Left forelimb (tissue), 1 donor: ENCODE data around the gene TBC1D16.
"Not testable (repeated sequence)": the region's sequence is repeated elsewhere in the genome, so short reads cannot be mapped to it uniquely, and the experiment has no call there.

Source experiments
- DNase-seq: peaks from one replicate; pipeline ENCODE4 v3.0.0-alpha.2; 2018; ENCODE audit warnings: low spot score

The TBC1D16 gene

DNA sequence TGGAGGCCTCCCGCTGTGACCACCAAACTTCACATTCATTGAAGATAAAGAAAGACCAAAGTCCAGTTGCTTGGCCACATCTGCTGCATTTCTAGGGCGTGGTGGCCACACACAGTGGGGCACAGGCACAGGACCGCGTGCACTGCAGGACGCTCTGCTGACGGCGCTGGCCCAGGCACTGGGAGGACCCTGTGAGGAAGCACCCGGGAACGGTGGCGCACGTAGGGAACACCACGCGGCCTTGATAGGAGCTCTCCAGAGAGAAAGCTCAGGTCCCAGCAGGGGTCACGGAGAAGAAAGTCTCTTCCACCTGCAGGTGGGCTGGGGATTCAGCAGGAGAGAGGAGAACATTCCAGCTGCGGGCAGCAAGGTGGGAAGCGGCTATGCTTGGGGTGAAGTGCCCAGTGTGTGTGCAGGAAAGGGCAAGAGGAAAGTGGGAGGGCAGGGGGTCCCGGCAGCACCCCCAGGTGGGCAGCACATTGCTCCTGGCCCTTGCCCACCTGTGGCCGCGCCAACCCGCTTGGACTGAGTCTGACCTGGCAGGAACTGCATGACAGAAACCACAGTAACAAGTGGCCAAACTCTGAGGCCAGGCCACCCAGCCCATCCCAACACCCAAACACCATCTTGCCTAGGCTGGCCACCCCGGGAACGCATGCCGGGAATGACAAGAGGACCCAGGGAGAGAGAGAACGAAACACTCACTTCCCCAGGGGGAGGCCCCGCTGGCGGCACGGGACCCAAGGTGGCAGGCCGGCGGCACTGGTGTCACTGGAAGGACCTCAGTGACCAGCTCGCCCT lies 32.8 kb downstream of the TBC1D16 start:
- DNase-seq = no peak

- no peak for DNase-seq
Measured at GRCh38 chr17:80002070-80002641, 33.5 kb downstream of the TBC1D16 start.

DNA sequence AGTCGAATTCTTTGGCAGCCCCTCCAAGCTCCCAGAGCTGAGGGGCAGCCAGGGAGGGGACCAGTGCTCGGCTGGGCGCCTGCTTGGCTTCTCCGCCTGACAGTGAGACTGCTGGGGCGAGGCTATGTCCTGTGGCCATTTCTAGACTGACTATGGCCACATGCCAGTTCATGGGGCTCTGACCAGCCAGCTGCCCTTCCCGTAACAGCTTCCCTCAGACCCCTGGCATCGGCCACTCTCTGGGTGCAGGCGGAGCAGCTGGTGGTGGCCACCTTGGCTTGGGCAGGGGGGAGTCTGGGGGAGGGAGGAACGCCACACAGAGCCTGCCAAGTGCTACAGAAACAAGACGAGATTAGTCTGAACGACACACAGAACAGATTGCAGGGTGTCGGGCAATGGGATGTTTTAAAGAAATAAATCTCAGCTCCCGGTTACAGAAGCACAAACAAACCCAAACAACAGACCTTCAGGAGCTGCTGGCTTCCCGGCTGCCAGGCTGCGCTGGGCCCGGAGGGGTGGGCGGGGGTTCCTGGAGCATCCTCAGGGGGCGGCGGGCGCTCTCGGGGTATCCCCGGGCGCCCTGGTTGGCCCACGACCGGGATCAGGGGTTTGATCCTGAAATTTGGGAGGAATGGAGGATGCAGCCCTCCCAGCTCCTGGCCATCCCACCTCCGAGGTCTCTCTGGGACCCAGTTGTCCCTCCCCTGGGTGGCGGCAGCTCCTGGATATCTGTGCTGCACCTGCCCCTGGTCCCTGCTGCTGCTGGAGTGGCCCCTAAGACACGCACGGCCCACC lies 34.5 kb downstream of the TBC1D16 start:
- DNase-seq = no peak

DNA sequence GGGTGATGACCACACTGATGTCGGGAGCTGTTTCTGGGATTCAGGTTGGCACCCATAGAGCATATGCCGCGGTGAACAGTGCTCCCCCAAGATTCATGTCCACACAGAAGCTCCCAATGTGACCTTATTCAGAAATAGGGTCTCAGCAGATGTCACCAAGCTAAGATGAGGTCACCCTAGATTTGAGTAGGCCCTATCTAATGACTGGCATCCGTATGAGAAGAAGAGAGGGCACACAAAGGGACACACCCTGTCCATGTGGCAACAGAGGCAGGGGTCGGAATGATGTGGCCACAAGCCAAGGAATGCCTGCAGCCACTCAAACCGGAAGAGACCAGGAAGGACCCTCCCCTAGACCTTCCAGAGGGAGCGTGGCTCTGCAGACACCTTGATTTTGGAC lies 35.5 kb downstream of the TBC1D16 start:
- no peak for DNase-seq

GRCh38 chr17:79997011-79997660 lies 38.5 kb downstream of the TBC1D16 start:
- DNase-seq = no peak

- no peak for DNase-seq
Measured at GRCh38 chr17:79996291-79996690, 39.4 kb downstream of the TBC1D16 start.

DNA sequence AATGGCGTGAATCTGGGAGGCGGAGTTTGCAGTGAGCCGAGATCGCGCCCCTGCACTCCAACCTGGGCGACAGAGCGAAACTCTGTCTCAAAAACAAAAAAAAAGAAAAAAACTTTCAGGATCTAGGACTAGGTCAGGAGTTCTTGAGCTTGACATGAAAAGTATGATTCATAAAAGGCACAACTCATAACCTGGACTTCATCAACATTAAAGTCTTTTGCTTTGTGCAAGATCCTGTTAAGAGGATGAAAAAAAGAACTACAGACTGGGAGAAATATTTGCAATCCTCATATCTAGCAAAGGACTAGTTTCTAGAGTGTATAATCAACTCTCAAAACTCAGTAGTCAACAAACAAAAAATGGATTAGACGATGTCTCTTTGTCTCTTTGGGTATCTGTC lies 40.0 kb downstream of the TBC1D16 start:
- DNase-seq = no peak

GRCh38 chr17:79994602-79995001 lies 41.1 kb downstream of the TBC1D16 start:
- no peak for DNase-seq

- DNase-seq = not testable (repeated sequence)
Measured at GRCh38 chr17:79994228-79994569, 41.5 kb downstream of the TBC1D16 start.

GRCh38 chr17:79993390-79994227 lies 42.1 kb downstream of the TBC1D16 start:
- no peak for DNase-seq

DNA sequence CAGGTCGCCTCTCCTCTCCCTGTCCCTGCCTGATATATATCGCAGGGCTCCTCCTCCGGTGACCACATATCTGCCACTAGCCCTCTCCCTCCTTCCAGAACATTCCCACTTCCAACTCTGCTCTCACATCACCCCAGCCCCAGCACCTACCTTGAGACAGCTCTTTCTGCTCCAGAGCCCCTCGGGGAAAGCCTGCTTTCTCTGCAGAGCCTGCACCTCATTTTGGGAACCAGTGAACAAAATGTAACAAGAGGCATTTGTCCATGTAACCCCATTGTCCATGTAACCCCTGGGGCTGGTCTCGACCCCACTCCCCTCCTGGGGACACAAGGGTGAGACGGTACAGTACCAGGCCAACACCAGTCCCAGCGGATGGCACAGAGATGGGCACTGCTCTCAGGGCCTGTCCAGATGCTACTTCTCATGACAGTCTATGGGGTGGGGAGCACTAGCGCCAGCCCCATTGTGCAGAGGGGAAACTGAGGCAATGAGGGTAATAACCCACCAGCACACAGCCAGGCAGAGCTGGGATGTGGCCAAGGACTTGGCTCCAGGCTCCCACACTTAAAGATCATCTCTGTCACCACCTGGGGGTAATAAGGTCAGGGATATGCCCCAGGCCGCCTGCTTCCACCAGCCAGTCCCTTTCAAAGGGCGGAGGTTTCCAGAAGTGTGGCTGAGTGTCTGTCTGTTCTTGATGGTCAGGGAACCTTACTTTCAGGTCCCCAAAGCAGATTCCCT lies 42.9 kb downstream of the TBC1D16 start:
- DNase-seq = no peak

GRCh38 chr17:79991924-79992648 lies 43.6 kb downstream of the TBC1D16 start:
- DNase-seq = no peak

DNA sequence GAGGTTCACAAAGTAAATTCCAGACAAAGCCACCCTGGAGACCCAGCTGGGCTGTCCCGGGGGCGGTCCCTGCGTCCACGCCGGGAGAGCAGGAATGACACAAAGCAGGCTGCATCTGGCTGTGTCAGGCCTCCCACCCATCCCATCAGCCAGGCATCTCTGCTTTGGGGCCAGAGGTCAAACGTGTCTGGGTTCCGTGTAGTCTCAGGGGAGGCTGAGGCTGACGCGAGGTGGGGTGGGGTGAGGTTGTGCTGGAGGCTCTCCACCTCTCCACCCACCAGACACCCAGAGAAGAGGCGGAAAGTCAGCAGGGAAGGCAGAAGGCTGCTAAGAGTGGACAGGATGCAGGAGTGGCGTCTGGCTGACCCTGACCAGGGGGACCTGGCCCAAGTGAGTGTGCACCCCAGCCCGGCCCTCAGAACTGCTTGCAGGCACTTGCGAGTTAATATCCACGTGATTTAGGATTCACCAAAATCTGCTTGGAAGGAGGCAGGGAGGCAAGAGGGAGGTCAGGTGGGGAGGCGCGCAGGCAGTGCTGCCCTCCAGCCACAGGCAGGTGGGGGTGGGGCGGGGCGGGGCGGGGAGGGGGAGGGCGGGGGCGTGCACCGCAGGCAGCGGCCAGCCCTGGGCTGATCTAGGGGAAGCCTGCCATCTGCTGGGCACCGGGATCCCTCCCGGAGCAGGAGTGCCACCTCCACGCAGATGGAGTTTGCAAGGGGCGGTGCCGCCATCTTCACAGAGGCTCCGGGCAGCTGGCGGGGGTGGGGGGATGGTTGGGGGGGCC lies 44.3 kb downstream of the TBC1D16 start:
- peak; percentile 89 for DNase-seq

GRCh38 chr17:79990704-79991103 lies 45.0 kb downstream of the TBC1D16 start:
- DNase-seq = no peak

DNA sequence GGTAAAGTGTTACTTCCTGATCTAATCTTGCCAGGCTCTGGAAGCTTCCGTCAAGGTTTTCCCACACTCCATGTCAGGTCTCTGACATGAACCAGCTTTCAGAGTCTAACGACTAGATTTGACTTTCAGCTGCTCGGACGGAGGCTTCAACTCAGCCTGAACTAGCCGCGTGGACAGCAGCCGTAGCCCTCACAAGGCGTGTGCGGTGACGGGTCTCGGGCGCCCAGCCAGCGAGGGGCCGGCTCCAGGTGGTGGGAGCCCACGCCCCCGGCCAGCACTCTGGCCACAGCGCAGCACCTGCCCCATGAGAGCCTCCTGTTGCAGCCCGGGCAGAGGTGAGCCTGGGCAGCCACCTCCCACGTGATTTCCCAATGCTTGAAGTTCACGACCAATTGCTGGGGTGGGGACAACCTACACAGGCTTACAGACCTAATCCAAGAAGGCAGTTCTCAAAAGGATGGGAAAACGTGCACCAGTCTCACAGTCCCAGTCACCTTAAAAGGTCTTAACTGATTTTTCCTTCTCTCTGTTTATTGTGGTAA lies 45.5 kb downstream of the TBC1D16 start:
- no peak for DNase-seq

GRCh38 chr17:79989106-79989835 lies 46.4 kb downstream of the TBC1D16 start:
- DNase-seq = no peak

- DNase-seq = no peak
Measured at GRCh38 chr17:79988185-79988971, 47.3 kb downstream of the TBC1D16 start.

- no peak for DNase-seq
Measured at GRCh38 chr17:79987935-79988184, 47.8 kb downstream of the TBC1D16 start.
